ENCODE results near the gene ZYG11B.
"Not testable (repeated sequence)": the region's sequence is repeated elsewhere in the genome, so short reads cannot be mapped to it uniquely, and the experiment has no call there.

ZYG11B gene

DNA sequence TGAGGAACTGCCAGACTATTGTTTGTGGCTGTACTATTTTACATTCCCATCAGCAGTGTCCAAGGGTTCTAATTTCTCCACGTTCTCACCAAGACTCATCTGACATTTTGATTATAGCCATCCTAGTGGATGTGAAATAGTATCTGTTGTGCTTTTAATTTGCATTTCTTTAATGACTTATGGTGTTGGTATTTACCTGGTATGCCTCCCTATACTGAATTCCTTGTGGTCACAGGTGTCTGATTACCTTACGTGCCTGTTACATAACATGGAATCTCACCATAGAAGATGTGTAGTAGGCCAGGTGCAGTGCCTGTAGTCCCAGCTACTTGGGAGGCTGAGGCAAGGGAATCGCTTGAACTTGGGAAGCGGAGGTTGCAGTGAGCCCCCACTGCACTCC, 129.8 kb downstream of the ZYG11B start:
- no peak for DNase-seq

DNA sequence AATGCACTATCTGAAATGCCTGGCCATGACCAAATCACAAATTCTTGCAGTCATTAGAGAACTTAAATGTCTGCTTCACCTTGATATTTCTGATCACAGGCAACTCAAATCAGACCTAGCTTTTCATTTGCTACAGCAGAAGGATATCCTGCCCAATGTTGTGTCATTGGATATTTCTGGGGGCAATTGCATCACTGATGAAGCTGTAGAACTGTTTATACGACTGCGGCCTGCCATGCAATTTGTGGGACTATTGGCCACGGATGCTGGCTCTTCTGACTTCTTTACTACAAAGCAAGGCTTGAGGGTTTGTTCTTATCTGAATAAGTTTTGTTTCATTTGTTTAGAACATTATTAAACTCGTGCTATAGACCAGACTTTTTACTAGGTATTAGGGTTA, 131.2 kb downstream of the ZYG11B start:
- no peak for DNase-seq

GRCh38 chr1:52862666-52863458, 136.6 kb downstream of the ZYG11B start:
- no peak for DNase-seq

DNA sequence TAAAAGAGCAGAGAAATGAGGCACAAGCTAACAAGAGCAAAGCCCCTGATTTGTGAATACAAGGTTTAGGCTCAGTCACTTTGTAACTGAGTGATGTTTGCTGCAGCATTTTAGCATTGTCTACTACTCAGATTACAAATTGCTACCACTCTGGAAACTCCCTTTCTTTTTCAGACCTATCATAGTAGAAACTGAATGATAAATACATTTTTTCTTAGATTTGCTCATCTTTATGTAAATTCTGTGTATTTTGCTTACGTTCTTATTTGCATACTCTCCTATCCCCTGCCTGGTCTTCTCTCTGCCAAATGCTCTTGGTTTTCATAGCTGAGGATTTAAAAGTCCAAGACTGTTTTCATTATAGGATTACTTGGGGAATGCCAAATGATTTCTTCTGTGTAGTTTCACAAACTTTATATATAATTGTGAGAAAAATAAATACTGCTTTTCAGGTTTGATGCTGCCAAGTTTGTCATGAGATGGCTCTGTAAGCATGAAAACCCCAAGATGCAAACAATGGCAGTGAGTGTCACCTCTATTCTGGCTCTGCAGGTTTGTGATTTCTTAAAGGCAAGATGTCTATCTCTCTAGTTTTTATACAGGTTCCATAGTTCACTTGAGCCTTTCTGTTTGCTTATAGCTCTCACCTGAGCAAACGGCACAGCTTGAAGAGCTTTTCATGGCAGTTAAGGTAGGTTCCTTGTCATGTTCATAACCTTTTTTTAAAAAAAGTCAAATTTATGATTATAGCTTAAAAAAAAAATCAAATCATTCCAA, 141.0 kb downstream of the ZYG11B start:
- DNase-seq: no peak

- DNase-seq: not testable (repeated sequence)
These were observed 143.5 kb downstream of the ZYG11B start for GRCh38 chr1:52869727-52870126.

DNA sequence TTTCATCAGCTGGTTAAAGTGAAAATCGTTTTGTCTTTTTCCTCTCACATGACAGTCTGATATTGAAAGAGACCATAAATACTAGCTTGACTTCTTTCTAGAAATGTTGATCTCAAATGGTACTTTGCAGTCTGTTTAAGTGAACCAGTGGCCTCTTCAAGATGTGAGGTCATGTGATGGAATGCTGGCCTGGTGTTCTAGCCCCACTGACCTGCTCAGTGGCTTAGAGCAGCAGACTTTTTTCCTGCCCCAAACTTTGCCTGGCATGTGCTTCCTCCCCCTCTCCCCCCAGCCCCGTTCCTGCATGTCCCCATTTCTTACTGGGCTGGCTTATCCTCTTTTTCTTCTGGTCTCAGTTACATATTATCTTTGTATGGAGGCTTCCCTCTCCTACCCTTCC, 150.6 kb downstream of the ZYG11B start:
- no peak for DNase-seq
